Panc1 (cell line): ENCODE data around the gene SDK1.

Source experiments
- POLR2AphosphoS5 ChIP-seq: IDR thresholded peaks from 2 replicates; pipeline ENCODE4 v1.6.1; 2012; ENCODE audit warnings: mild to moderate bottlenecking, low read depth, low read length, moderate library complexity
- REST ChIP-seq, 2 experiments: IDR thresholded peaks; 2 replicates each; pipeline ENCODE4 v1.6.1; 2011 to 2012; ENCODE audit warnings: low read depth in 2 of 2, control low read depth in 1 of 2, low read length in 1 of 2, mild to moderate bottlenecking in 1 of 2, moderate library complexity in 1 of 2; ENCODE audit not compliant: insufficient read depth in 1 of 2
- TF ChIP-seq, protein P1 (sequence below): fragments of 450-650 bp; IDR thresholded peaks from 2 replicates; pipeline ENCODE4 v1.5.1; 2017; ENCODE audit warnings: mild to moderate bottlenecking

DNA sequence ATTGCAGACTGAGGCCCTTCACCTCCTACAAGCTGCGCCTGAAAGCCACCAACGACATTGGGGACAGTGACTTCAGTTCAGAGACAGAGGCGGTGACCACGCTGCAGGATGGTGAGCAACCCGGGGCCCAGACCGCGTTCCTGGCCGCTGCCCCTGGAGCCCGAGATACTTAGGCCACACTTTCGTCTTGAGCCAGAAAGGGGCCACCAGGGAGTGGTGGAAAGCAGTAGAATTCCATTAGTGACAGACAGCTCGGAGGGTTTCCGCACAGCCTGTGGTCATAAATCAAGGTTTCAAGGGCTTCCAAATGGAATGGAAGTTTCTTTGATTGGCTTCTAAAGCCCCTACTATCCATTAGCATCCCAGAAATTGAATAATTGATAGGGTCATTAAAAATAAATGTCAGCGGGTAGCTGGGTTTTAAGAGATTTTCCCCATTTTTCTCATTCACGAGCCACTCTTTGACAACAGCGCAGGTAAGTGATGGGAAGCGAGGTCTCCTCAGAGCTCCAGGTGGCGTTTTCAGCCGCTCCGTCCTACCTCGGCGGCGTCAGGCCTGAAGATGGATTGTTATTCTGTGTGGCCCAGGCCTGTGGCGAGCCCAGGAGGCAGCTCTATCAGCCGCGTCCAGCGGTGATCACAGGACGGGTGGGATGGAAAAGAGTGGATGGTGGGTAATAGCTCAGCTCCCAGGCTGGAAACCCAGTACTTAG lies 857.5 kb downstream of the SDK1 start:
- TF ChIP-seq, protein P1, sequence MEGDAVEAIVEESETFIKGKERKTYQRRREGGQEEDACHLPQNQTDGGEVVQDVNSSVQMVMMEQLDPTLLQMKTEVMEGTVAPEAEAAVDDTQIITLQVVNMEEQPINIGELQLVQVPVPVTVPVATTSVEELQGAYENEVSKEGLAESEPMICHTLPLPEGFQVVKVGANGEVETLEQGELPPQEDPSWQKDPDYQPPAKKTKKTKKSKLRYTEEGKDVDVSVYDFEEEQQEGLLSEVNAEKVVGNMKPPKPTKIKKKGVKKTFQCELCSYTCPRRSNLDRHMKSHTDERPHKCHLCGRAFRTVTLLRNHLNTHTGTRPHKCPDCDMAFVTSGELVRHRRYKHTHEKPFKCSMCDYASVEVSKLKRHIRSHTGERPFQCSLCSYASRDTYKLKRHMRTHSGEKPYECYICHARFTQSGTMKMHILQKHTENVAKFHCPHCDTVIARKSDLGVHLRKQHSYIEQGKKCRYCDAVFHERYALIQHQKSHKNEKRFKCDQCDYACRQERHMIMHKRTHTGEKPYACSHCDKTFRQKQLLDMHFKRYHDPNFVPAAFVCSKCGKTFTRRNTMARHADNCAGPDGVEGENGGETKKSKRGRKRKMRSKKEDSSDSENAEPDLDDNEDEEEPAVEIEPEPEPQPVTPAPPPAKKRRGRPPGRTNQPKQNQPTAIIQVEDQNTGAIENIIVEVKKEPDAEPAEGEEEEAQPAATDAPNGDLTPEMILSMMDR = no peak
- TF ChIP-seq REST (IDR thresholded peaks at IDR 0.05; ENCODE audit: insufficient read depth in 1 of 2, low read depth in 2 of 2, low read length in 1 of 2) (no peak), POLR2AphosphoS5 (no peak)
